Right atrium auricular region (tissue), 2 donors: ENCODE results near the gene CARMIL1. TPM values are rescaled to one million over a fixed set of nuclear protein-coding genes. Genes with fewer than 3 reads are reported as not detected.

Experiments
- DNase-seq: peaks from one replicate; pipeline ENCODE4 v3.0.0-alpha.2; 2019; ENCODE audit warnings: low spot score
- H3K27ac ChIP-seq, 2 donors: fragments of 200-600 bp; sonication (generic); 1 replicate in 1 of 2; 2 replicates in 1 of 2; pipeline ENCODE4 v1.5.1; 2016 to 2019
- H3K27me3 ChIP-seq, 2 donors: fragments of 200-600 bp; sonication (generic); one replicate each; pipeline versions ENCODE4 v1.5.1 to v1.6.0; 2017 to 2019
- H3K36me3 ChIP-seq: fragments of 200-600 bp; sonication (generic); one replicate; pipeline ENCODE4 v1.5.1; 2016
- H3K4me1 ChIP-seq, 2 donors: fragments of 200-600 bp; sonication (generic); one replicate each; pipeline versions ENCODE4 v1.5.1 to v1.6.0; 2017 to 2019
- H3K4me3 ChIP-seq, 2 donors: fragments of 200-600 bp; sonication (generic); 1 replicate in 1 of 2; 2 replicates in 1 of 2; pipeline ENCODE4 v1.5.1; 2017 to 2019; ENCODE audit warnings: mild to moderate bottlenecking in 1 of 2, moderate library complexity in 1 of 2
- H3K9me3 ChIP-seq, 2 donors: fragments of 200-600 bp; sonication (generic); one replicate each; pipeline ENCODE4 v1.5.1; 2019
- total RNA-seq, 2 donors: library from RNA; depleted of rRNA; stranded (reverse); fragments of >200 nt; gene quantifications; one replicate each; pipeline ENCODE4 v1.1.0, GENCODE V29; 2016
- TF ChIP-seq, protein P1 (sequence below), 2 donors: fragments of 200-600 bp; sonication (generic); IDR thresholded peaks; one replicate each; pipeline ENCODE4 v1.5.1; 2019; ENCODE audit warnings: antibody characterized with exemption in 2 of 2

CARMIL1 gene
- total RNA-seq, 2 donors from 2014 or later = 7.9 to 29.4 TPM

DNA sequence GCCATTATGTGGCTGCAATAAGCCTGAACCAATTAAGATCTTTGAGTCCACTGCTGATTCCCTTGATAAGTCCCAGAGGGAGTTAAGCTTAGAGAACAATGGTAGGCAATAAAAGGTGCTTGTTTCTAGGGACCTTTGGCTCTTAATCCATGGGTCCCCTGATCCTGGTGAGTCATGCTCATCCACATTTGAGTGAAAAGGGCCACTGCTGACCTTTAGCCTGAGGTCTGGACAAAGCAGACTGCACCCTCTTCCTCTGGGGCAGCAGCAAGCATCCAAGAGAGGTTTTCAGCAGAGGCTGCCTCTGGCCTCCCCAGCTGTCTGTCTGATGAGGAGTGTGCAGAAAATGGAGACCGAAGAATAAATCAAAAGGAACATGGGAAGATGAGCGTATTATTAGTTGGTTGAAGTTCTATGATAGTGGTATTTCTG is 356.7 kb downstream of the CARMIL1 start:
- Histone ChIP-seq H3K36me3 (no peaks in the 10 kb centered on the region), H3K4me1 (no peaks in the 10 kb centered on the region), H3K27me3 (no peaks in the 10 kb centered on the region), H3K9me3 (no peaks in the 10 kb centered on the region), H3K27ac (no peak overlapping the region), H3K4me3 (no peak overlapping the region)
- TF ChIP-seq, protein P1, sequence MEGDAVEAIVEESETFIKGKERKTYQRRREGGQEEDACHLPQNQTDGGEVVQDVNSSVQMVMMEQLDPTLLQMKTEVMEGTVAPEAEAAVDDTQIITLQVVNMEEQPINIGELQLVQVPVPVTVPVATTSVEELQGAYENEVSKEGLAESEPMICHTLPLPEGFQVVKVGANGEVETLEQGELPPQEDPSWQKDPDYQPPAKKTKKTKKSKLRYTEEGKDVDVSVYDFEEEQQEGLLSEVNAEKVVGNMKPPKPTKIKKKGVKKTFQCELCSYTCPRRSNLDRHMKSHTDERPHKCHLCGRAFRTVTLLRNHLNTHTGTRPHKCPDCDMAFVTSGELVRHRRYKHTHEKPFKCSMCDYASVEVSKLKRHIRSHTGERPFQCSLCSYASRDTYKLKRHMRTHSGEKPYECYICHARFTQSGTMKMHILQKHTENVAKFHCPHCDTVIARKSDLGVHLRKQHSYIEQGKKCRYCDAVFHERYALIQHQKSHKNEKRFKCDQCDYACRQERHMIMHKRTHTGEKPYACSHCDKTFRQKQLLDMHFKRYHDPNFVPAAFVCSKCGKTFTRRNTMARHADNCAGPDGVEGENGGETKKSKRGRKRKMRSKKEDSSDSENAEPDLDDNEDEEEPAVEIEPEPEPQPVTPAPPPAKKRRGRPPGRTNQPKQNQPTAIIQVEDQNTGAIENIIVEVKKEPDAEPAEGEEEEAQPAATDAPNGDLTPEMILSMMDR (IDR thresholded peaks at IDR 0.05) = no peak
- DNase-seq = no peak

DNA sequence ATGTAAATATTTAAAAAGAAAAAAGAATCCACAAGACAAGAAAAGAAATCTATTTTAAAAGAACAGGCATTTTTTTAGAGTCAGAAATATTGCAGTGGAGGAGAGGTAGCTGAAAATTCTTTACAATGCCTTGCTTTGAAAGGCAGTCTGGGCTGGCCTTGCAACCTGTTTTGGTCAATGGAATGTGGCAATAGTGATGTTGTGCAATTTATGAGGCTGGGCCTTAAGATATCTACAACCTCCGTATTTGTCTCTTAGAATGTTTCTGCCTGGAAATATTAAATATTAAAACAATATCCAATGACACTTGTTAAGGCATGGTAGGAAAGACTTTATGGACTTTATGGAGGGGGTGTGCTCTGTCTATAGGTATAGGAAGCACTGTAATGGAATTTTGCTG is 358.0 kb downstream of the CARMIL1 start:
- Histone ChIP-seq H3K27me3 (no peaks in the 10 kb centered on the region), H3K36me3 (no peaks in the 10 kb centered on the region), H3K9me3 (peaks cover 0 to 4% of the 10 kb centered on the region in 2 donors), H3K4me3 (no peak overlapping the region), H3K4me1 (no peaks in the 10 kb centered on the region), H3K27ac (no peak overlapping the region)
- TF ChIP-seq, protein P1 (IDR thresholded peaks at IDR 0.05) = no peak
- no peak for DNase-seq

DNA sequence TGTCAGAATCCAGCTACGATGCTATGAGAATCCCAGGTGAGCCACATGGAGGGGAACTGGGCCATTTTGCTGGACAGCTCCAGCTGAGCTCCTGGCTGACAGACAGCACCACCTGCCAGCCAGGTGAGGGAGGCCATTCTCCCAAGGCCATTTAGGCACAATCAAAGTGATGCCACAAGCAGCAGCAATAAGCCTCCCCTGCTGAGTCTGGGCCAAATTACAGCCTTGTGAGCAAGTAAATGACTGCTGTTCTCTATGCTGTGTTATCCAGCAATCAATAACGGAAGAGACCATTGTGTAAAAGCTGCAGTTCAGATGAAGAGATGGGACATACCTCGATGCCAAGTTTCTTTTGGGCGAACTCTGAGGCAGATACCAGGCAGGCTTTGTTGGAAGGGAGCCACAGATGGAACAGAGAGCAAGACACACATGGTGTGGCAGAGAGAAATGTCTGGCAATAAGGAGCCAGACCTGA is 358.8 kb downstream of the CARMIL1 start:
- peaks cover 0 to 4% of the 10 kb centered on the region in 2 donors for H3K9me3 ChIP-seq
- no peaks in the 10 kb centered on the region for H3K4me1 ChIP-seq
- TF ChIP-seq, protein P1 (IDR thresholded peaks at IDR 0.05) = no peak
- no peaks in the 10 kb centered on the region for H3K27me3 ChIP-seq
- no peaks in the 10 kb centered on the region for H3K36me3 ChIP-seq
- no peak overlapping the region for H3K4me3 ChIP-seq
- no peak overlapping the region for H3K27ac ChIP-seq
- DNase-seq = no peak

DNA sequence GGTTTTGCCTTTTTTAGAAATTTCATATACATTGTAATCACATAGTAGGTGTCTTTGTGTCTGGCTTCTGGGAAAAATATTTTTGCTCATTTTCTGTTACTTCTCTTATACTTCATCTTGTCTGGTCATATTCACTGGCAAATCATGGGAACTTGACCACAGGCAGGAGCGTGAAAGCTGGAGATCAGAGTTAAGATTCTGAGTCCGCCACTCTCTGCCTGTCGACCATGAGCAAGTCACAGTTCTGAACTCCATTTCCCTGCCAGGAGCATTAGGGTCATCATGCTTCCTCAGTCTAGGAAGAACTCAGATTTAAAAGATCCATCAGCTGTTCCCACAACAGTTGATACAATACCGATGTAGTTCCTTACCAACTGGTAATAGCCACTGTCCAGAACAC is 360.5 kb downstream of the CARMIL1 start:
- Histone ChIP-seq H3K27ac (no peak overlapping the region), H3K4me3 (no peak overlapping the region), H3K36me3 (no peaks in the 10 kb centered on the region), H3K27me3 (no peaks in the 10 kb centered on the region), H3K9me3 (peaks cover 0 to 4% of the 10 kb centered on the region in 2 donors), H3K4me1 (no peaks in the 10 kb centered on the region)
- no peak for DNase-seq
- TF ChIP-seq, protein P1 (IDR thresholded peaks at IDR 0.05) = no peak

DNA sequence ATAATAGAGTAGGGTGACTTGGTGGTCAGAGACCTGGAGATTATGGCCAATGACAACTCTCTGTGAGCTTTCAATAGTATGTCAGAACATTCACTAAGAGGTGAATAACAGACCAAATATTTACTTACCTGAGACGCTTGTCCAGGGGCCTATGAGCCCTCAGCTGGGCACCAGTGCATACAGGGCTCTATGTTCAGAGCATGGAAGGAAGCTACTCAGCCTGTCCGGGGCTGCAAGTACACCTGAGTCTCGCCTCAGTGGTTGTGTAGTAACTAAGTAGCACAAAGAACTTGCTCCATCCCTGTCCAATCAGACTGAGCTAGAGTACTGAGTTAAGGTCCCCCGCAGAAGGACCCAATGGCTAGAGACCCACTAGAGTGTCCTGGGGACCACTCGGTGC is 361.3 kb downstream of the CARMIL1 start:
- Histone ChIP-seq H3K4me1 (no peaks in the 10 kb centered on the region), H3K9me3 (peaks cover 0 to 4% of the 10 kb centered on the region in 2 donors), H3K27me3 (no peaks in the 10 kb centered on the region), H3K36me3 (no peaks in the 10 kb centered on the region), H3K4me3 (no peak overlapping the region), H3K27ac (no peak overlapping the region)
- TF ChIP-seq, protein P1 (IDR thresholded peaks at IDR 0.05) = no peak
- no peak for DNase-seq

DNA sequence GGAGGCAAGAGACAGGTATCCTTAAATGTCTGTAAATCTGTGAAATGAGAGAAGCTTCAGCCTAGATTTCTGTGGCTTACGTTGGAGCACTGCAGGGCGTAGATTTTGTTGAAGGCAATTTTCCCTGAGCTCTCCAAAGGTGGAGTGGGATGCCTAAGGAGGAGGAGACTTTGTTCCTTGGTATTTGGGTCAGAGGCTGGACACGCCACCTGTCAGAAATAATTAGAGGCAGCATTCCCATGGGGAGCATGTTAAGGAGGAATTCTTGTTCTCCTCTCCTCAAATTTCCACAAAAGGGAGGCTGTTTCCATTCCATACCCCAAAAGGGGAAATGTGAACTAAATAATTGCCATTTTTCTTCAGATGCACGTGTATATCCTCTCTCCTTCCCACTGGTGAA is 361.7 kb downstream of the CARMIL1 start:
- TF ChIP-seq, protein P1 (IDR thresholded peaks at IDR 0.05) = no peak
- no peak for DNase-seq
- Histone ChIP-seq H3K27me3 (no peaks in the 10 kb centered on the region), H3K27ac (no peak overlapping the region), H3K4me1 (no peaks in the 10 kb centered on the region), H3K9me3 (peaks cover 0 to 4% of the 10 kb centered on the region in 2 donors), H3K36me3 (no peaks in the 10 kb centered on the region), H3K4me3 (no peak overlapping the region)
